A673 (cell line): ENCODE data around the gene ANKRD2. TPM values are rescaled to one million over a fixed set of nuclear protein-coding genes. Genes with fewer than 3 reads are reported as not detected.

Source experiments
- BruUV-seq: library from RNA; stranded (reverse); fragments of 400-500 nt; replicated peaks from 2 replicates; lab custom pipeline; 2021; lab: Mats Ljungman, UMichigan
- CTCF ChIA-PET: fragments of 300-600 bp; sonication (Branson Sonifier 250); formaldehyde crosslinking; loops from one replicate; lab custom pipeline; 2022; ENCODE audit warnings: antibody characterized with exemption; lab: Charles Lee
- POLR2A ChIA-PET: fragments of 300-600 bp; sonication (Branson Sonifier 250); formaldehyde crosslinking; loops from one replicate; lab custom pipeline; 2022; ENCODE audit warnings: antibody characterized with exemption; ENCODE audit not compliant: low non-redundant PET; lab: Charles Lee
- DNase-seq: peaks from one replicate; pipeline ENCODE4 v3.0.0-alpha.2; 2015; ENCODE audit warnings: low spot score
- H3K27ac ChIP-seq: fragments of 200-600 bp; sonication (generic); 2 replicates; pipeline ENCODE4 v1.5.1; 2016; ENCODE audit warnings: mixed run types, low read depth, mild to moderate bottlenecking, mixed read lengths, antibody characterized with exemption, low read length; ENCODE audit not compliant: poor library complexity, severe bottlenecking
- H3K27me3 ChIP-seq: fragments of 200-600 bp; sonication (generic); replicated peaks from 2 replicates; pipeline ENCODE4 v1.6.1; 2017; ENCODE audit warnings: mixed run types, low read depth, mild to moderate bottlenecking, mixed read lengths, antibody characterized with exemption, low read length; ENCODE audit not compliant: insufficient read depth, poor library complexity
- H3K36me3 ChIP-seq: fragments of 200-600 bp; sonication (generic); 2 replicates; pipeline ENCODE4 v1.6.1; 2016; ENCODE audit warnings: mixed run types, mild to moderate bottlenecking, mixed read lengths, antibody characterized with exemption, low read length; ENCODE audit not compliant: insufficient read depth, poor library complexity, severe bottlenecking
- H3K4me1 ChIP-seq: fragments of 200-600 bp; sonication (generic); 2 replicates; pipeline ENCODE4 v1.6.1; 2017; ENCODE audit warnings: mixed run types, mild to moderate bottlenecking, mixed read lengths, antibody characterized with exemption, low read length; ENCODE audit not compliant: insufficient read depth, poor library complexity, severe bottlenecking
- H3K4me3 ChIP-seq: fragments of 200-600 bp; sonication (generic); 2 replicates; pipeline ENCODE4 v1.5.1; 2016; ENCODE audit warnings: low read depth, mixed run types, mild to moderate bottlenecking, mixed read lengths, low read length; ENCODE audit not compliant: poor library complexity, severe bottlenecking
- H3K9me3 ChIP-seq: fragments of 200-600 bp; sonication (generic); 2 replicates; pipeline ENCODE4 v1.6.1; 2016; ENCODE audit warnings: mixed run types, low read depth, mild to moderate bottlenecking, mixed read lengths, antibody characterized with exemption, low read length; ENCODE audit not compliant: poor library complexity, severe bottlenecking
- CTCF ChIP-seq: fragments of 300-800, 200-600 bp; sonication (generic); conservative IDR thresholded peaks from 2 replicates; pipeline ENCODE4 v1.5.1; 2017; ENCODE audit warnings: low read depth, mild to moderate bottlenecking, antibody characterized with exemption, low read length, moderate library complexity, mixed read lengths
- EZH2 ChIP-seq: fragments of 200-600 bp; sonication (generic); IDR thresholded peaks from 2 replicates; pipeline ENCODE4 v1.6.1; 2017; ENCODE audit warnings: borderline replicate concordance, low read depth, mild to moderate bottlenecking, mixed read lengths, antibody characterized with exemption, low read length; ENCODE audit not compliant: poor library complexity, severe bottlenecking
- intact Hi-C: fragments of 100-400 bp; cut with micrococcal nuclease; formaldehyde crosslinking; loops from one replicate; pipeline ENCODE4 v1.10.0; 2022; ENCODE audit not compliant: unreplicated experiment
- total RNA-seq: library from RNA; stranded (reverse); gene quantifications from 2 replicates; pipeline ENCODE4 v1.2.3, GENCODE V29; 2021

ANKRD2 gene
- total RNA-seq, 1 experiment from 2014 or later: not detected

DNA sequence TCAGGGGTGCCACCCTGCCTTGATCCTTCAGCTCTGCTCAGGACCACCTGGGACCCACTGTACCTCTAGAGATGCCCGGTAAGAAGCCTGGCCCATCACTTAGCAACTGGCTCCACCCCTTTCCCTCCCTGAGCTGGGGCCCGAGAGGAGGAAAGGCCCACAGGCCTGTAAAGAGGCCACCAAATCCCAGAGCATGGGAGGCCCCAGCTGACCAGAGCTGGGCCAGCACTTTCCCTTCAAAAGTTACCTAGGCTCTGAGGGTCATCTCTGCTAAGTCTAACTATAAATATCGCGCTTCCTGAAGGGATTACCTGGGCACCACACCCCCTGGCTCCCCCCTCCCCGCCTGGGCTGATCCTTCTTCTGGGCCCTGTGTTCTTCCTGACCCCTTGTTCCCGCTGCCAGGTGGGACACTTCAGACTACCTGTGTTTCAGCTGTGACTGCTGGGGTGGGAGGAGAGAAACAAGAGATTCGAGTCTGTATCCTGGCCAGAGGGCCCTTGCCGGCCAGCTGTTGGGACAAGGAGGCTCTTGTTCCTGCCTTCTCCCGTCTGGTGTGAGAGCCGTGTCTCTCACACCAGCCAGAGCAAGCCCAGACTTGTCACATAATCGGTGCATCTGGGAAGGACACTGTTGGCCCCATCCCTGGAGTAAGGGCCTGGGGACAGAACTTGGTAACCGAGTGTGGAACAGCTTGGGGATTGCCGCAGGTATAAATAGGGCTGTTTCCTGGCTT is 22.8 kb upstream of the ANKRD2 start:
- H3K27ac ChIP-seq: no peak overlapping the region
- no peaks in the 10 kb centered on the region for H3K9me3 ChIP-seq
- H3K4me1 ChIP-seq: no peaks in the 10 kb centered on the region
- intact Hi-C loops: no loop called here
- no peaks in the 10 kb centered on the region for H3K36me3 ChIP-seq
- POLR2A ChIA-PET: no interaction called here
- CTCF ChIA-PET: no interaction called here
- DNase-seq: no peak
- BruUV-seq: no TSS peak
- TF ChIP-seq CTCF (no peak), EZH2 (no peak)
- no peaks in the 10 kb centered on the region for H3K27me3 ChIP-seq
- H3K4me3 ChIP-seq: no peak overlapping the region

DNA sequence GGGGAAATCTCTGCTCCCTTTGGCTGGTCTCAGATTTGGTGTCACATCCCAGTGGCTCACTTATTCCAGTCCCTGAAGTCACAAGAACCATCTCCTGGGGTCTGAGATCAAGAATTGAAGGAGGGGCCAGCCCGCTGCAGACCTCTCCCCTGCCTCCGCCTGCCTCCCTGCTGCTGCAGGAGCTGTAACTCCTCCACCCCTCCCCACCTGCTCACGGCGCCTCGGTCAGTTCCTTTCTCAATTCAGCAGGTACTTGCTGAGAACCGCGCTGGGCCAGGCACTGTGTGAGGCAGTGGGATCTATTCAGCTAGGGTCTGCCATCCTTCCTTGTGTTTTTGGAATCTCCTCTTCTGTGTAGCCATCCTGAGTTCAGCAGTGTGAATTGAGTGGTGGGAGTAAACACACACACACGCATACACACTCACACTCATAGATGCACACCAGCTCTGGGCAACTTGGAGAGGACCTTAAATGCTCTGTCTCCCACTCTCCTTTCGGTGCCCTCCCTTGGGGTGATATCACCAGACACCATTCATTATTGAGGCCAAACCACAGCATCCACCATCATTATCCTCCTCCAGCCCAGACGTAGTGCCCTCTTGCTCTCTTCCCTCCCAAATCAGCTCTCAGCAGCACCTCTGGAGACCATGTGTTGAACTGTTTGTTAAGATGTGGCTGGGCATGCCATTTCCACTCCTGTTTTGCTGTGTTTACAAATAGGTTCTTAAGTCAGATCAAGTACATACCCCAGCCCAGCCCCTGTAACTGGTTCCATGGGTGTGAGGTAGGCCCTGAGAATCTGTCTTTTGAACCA is 22.0 kb upstream of the ANKRD2 start:
- no peaks in the 10 kb centered on the region for H3K4me1 ChIP-seq
- TF ChIP-seq CTCF (no peak), EZH2 (no peak)
- no peaks in the 10 kb centered on the region for H3K9me3 ChIP-seq
- H3K4me3 ChIP-seq: no peak overlapping the region
- H3K27me3 ChIP-seq: no peaks in the 10 kb centered on the region
- no TSS peak for BruUV-seq
- no peak for DNase-seq
- H3K27ac ChIP-seq: no peak overlapping the region
- intact Hi-C loops: no loop called here
- H3K36me3 ChIP-seq: no peaks in the 10 kb centered on the region
- CTCF ChIA-PET: no interaction called here
- POLR2A ChIA-PET: no interaction called here

DNA sequence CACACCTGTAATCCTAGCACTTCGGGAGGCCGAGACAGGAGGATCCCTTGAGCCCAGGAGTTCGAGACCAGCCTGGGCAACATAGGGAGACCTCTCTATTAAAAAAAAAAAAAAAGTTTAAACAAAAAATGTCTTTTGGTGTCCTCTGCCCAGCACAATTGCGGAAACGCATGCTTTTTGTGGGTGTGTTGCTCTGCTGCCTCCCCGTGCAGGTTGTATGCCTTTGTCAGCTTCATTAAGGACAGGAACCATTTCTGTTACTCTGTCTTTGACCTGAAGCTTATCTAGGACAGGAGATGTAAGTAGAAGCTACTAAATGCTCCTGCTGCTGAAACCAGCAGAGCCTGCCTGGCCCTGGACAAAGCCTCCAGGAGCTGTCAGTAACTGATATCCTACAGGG is 21.3 kb upstream of the ANKRD2 start:
- Histone ChIP-seq H3K27me3 (no peaks in the 10 kb centered on the region), H3K27ac (no peak overlapping the region), H3K4me3 (no peak overlapping the region), H3K9me3 (no peaks in the 10 kb centered on the region), H3K36me3 (no peaks in the 10 kb centered on the region), H3K4me1 (no peaks in the 10 kb centered on the region)
- no peak for DNase-seq
- TF ChIP-seq CTCF (no peak), EZH2 (no peak)
- CTCF ChIA-PET: interaction anchor here (0.7 kb wide), 1 partner anchor 129 kb away, joined by 8 read pairs; no protein-coding TSS in a partner anchor
- POLR2A ChIA-PET: no interaction called here
- intact Hi-C loops: no loop called here
- BruUV-seq: no TSS peak
